Glomerular visceral epithelial cell (primary cell): ENCODE data around the gene KRT83.
"Not testable (repeated sequence)": the region's sequence is repeated elsewhere in the genome, so short reads cannot be mapped to it uniquely, and the experiment has no call there.

Experiments
- DNase-seq: peaks from one replicate; pipeline ENCODE4 v3.0.0-alpha.2; 2016; ENCODE audit errors: extremely low spot score

Gene KRT83

DNA sequence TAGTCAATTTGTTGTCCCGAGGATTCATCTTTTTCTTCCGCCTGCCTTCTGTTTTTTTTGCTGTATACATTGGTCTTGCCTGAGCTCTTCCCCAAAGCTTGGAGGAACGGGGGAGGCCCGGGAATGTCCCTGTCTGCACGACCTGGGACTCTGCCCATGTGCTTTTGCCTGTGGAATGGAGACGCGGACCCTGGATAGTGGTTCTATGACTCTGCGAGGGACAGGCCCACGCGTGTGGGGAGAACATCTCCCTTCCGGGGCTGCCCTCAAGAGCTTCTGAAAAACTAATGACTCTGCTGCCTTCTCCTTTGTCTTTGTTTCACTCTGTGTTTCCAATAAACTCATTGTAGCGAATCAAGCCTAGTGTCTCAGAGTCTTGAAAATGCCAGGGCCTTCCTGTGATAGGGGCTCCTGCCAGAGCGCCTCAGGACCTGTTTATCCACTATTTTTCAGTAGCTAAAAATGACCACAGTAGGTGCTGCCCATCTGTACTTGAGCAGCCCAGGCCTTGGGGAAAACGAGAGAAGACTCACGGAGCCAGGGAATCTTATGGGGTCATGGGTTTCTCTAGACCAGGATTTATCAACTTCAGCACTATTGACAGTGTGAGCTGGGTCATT is 12.3 kb downstream of the KRT83 start:
- no peak for DNase-seq

DNA sequence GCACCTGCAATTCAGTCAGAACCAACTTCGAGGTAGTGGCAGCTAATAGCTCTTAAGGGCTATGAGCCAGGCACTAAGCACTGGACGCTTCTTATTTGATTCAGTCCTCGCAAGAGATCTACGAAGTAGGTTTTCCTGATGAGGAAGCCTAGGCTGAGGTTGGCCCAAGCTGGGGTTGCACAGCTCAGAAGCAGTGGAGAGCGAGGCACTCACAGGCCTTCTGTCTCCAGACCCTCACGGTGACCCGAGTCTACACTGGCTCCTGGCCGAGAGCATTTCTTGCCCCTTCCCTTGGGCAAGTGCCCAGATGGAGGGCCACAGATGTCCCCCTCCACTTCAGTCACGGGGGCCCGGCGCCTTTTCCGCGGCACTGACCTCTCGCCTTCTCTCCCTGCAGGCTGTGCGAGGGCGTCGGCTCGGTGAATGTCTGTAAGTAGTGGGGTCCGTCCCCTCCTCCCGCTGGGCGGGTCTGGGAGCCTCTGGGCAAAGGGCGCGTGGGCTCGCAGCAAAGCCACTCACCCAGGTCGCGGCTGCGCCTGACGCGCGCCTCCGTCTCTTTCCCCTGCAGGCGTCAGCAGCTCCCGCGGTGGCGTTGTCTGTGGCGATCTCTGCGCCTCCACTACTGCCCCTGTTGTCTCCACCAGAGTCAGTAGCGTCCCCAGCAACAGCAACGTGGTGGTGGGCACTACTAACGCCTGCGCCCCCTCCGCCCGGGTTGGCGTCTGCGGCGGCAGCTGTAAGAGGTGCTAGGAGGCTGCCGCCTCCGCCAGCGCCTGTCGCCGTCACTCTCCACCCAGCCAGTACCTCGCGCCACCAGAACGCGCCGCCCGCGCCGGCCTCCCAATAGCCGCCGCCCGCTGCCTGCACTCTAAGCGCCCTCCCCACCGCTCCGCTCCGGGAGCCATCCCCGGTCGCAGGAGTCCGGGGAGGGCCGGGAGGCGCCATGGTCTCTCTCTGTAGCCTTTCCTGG is 13.1 kb downstream of the KRT83 start:
- no peak for DNase-seq

DNA sequence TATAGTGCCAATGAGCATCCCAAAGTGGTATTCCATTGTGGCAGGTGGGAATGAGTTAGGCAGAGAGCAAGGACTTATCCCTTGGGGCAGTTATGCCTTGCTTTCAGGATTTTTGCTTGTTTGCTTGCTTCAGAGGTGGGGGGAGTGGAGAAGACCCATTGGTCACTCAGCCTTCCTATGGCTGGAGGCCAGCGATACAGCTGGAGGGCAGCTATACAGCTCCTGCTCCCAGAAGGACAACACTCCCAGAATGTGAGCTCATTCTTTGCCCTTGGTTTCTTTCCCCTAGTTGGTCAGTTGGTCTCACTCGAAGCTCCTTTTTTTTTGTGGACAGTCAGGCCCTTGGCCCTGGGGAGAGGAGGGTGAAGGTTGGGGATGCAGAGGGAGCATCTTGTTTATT is 14.5 kb downstream of the KRT83 start:
- no peak for DNase-seq

DNA sequence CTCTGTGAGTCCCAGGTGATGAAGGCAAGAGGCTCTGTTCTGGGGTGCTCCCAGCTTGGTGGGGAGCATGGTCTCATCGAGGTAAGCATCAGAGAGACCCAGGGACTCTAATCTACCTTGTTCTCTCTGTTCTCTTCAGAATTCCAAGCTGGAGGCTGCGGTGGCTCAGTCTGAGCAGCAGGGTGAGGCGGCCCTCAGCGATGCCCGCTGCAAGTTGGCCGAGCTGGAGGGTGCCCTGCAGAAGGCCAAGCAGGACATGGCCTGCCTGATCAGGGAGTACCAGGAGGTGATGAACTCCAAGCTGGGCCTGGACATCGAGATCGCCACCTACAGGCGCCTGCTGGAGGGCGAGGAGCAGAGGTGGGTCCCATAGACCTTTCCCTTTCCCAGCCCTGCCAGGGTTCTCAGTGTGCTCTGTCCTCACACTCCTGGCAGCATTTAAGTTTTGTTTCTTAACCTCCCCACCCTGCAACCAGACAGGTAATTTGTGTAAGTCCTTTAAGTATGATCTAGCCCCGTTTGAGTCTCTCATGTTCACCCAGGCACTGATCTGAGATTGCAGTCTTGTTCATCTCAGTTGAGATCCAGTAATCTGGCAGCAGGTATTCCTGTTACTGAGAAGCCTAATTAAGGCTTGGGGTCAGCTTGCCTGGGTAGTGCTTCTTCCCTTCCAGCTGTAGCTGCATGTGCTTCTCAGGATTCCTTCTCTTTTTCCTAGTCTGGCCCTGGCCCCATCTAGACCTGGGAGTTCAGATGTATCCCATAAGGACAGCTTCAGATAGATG is 15.1 kb downstream of the KRT83 start:
- no peak for DNase-seq

DNA sequence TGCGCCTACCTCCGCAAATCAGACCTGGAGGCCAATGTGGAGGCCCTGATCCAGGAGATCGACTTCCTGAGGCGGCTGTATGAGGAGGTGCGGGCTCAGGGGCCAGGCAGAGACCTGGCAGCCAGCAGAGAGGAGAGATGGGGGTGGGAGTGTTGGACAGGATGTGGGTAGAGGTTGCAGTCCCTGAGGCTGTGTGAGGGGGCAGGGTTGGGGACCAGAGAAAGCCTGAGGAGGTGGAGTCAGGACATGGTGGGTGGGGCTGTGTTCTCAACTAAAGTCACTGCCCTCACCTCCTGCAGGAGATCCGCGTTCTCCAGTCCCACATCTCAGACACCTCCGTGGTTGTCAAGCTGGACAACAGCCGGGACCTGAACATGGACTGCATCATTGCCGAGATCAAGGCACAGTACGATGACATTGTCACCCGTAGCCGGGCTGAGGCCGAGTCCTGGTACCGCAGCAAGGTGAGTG is 16.2 kb downstream of the KRT83 start:
- not testable (repeated sequence) for DNase-seq

DNA sequence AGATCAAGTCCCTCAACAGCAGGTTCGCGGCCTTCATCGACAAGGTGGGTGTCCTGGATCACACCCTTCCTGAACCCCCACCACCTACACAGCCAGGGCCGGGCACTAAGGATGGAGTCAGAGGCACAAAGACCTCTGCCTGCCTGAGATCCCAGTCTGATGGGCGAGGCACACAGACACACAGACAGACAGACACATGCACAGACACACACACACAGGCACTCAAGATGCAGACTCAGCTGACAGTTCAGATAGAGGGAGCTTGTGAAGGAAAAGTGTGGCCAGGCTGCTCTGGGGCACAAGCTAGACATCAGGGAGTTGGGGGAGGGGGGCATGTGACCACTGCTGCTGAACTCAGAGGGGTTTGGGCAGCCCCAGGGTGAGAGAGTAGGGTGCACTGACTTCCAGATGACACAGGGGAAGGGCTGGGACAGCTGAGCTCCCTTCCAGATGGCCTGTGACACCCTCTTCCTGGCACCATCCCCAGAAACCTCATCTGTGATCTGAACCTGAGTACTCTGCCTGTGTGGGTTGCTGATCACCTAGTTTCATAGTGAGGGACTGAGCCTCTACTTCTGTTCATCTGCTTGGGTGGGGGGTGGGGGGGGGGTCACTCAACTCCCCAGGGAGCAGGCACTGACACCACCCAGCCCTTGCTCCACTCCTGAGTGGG is 18.8 kb downstream of the KRT83 start:
- DNase-seq: not testable (repeated sequence)

DNA sequence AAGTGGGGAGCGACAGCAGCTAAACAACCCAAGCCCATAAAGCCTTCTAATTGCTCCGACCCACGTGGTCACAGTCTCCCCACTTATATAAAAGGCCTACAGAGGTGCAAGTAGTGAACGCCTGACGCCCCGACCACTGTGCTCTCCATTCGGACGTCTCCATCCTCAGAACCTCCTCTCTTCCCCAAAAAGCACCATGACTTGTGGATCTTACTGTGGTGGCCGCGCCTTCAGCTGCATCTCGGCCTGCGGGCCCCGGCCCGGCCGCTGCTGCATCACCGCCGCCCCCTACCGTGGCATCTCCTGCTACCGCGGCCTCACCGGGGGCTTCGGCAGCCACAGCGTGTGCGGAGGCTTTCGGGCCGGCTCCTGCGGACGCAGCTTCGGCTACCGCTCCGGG is 19.5 kb downstream of the KRT83 start:
- DNase-seq: not testable (repeated sequence)

DNA sequence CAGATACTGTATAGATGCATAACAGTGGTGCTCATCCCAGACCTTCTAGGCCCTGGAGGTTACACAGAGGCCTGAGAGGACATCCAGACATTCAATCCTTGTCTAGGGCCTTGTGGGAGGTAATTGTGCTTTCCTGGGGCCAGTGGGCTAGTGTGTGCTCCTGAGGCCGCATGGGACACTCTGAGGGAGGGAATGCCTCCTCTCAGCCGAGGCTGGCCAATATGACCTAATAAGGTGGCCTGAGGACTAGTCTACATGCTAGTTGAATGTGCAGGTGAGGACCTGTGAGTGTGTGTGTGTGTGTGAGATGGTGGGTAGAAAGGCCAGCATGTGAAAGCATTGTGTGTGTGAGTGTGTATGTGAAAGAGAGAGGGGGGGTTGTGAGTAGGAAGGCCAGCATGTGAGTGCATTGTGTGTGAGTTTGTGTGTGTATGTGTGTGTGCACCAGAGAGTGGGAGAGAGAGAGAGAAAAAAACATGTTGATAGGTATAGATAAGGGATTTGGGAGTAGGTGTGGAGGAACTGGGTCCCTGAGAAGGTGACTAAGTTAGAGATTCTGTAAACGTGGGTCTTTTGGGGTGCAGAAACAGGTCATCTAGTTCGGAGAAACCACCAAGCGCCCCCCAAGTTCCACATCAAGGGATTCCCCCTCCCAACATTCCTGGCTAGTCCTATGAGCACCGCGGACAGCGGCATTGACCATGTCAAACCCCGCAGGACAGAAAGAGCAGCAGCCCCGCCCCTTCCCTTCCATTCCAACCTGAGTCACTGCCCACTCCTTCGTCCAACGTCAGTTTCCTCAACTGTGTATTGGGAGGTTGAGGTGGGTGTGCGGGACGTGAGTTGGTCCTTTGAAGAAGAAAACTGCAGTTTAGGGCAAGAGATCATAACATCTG is 20.2 kb downstream of the KRT83 start:
- no peak for DNase-seq

DNA sequence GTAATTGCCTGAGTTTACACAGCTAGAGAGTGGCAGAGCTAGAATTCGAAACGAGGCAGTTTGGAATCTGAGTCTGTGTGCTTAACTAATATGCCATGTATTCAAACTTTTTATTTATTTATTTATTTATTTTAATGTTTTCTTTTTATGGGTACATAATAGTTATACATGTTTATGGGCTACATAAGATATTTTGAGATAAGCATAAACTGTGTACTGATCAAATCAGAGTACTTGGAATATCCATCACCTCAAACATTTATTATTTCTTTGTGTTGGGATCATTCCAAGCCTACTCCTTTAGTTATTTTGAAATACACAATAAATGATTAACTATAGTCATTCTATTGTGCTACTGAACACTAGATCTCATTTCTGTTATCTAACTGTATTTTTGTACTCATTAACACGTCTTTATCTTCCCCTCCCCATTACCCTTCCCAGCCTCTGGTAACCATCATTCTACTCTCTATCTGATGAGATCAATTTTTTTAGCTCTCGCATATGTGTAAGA is 22.5 kb downstream of the KRT83 start:
- no peak for DNase-seq

DNA sequence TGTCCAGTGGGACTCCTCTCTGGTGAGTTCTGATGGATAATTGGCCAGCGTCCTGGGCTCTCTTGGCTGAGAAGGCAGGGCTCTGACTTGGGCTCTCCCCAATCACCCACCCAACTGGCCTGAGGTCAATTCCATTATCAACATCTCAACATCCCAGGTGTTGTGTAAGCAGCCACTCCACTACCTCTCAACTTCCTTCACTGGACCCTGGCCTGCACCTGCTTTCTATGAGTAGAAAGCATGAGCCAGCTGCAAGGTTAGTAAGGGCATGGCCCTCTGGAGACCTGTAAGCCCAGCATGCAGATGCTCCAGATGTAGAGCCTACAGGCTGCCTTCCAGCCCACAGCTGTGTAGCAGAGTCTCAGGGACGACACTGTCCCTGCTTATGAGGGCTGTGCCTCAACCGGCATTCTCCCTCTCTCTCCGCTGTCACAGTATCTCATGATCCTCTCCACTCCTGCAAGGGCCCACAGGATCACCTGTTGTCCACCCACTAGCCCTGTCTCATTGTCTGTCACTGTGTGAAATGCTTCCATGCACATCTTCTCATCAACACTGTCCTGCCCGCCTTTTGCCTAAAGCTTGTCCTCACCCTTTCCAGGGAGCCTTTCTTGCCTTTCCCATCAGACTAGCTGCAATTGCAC is 24.5 kb downstream of the KRT83 start:
- DNase-seq: no peak

DNA sequence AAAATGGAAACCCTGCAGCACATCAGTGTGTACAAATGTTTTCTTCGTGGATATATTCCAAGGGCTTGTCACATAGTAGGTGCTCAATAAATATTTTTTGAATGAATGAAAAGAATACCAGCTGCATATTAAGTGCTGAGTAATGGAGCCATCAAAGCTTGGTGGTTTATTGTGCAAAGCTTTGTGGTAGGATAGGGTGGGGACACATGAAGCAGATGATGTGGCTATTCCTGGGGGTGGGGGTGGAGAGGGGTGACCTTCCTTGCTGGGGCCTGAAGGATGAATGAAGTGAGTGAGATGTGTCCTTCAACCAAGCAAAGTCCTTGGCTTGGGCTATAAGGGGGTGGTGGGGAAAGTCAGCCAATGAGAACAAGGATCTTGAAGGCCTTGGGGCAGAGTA is 25.5 kb downstream of the KRT83 start:
- DNase-seq: no peak

DNA sequence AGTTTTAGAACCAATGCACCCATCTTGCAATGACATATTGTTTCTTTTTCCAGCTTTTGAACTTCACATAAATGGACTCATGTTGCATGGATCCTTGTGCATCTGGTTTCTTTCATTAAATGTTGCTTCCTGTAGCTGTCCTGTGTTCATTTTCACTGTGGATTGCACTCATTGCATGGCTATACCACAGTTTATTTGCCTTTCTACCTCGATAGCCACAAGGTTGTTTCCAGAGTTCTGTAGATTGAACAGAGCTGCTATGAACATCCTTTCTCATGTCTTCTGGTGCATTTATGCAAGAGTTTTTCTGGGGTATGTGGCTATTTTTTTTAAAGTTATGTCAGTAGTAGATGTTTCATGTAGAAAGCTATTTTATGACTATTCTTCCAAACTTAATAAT is 26.4 kb downstream of the KRT83 start:
- no peak for DNase-seq

DNA sequence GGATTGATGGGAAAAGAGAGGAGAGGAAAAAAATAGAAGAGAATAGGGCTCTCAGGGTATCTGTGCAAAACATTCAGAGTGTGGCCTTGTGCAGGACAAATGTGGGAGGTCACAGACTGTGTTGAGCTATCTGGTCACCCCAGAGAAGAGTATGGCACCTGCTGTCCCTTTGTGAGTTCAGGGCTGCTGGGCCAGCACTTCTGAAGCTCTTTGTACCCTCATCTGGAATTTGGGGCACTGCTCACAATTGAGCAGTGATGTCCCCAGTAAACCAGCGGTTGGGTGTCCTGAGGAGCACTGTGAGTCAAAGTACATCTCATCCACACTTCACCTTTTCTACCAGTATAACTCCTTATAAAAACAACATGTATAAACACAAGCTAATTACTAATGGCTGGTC is 27.3 kb downstream of the KRT83 start:
- DNase-seq: no peak

DNA sequence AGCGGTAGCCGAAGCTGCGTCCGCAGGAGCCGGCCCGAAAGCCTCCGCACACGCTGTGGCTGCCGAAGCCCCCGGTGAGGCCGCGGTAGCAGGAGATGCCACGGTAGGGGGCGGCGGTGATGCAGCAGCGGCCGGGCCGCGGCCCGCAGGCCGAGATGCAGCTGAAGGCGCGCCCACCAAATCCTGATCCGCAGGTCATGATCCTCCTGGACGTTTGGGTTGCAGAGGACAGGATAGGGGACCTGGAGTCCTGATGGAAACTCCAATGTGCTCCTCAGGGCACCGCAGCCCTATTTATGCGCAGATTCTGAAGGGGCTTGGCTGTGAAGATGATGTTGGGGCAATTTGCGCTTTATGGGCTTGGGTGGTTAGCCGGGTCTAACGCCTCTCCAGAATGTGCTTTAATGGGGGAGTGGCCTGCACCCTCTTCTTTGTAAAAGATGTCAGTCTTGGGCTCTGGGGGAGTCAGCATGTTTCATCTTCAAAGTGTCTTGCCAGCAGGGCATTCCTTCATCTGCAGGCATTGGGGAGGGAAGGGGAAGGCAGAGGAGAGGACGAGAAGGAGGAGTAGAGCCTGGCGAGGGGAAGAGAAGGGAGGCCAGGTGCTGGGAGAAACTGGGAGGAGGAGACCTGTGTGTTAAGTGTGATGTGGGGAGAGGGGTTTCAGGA is 29.8 kb downstream of the KRT83 start, which contains the start of gene KRT81:
KRT81 (minus strand) TSS at position 268 of the 669 bp plus-strand sequence; CDS start at position 199, 69 bp downstream.
- no peak for DNase-seq

DNA sequence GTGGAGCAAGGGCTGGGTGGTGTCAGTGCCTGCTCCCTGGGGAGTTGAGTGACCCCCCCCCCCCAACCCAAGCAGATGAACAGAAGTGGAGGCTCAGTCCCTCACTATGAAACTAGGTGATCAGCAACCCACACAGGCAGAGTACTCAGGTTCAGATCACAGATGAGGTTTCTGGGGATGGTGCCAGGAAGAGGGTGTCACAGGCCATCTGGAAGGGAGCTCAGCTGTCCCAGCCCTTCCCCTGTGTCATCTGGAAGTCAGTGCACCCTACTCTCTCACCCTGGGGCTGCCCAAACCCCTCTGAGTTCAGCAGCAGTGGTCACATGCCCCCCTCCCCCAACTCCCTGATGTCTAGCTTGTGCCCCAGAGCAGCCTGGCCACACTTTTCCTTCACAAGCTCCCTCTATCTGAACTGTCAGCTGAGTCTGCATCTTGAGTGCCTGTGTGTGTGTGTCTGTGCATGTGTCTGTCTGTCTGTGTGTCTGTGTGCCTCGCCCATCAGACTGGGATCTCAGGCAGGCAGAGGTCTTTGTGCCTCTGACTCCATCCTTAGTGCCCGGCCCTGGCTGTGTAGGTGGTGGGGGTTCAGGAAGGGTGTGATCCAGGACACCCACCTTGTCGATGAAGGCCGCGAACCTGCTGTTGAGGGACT is 30.6 kb downstream of the KRT83 start:
- DNase-seq: not testable (repeated sequence)

DNA sequence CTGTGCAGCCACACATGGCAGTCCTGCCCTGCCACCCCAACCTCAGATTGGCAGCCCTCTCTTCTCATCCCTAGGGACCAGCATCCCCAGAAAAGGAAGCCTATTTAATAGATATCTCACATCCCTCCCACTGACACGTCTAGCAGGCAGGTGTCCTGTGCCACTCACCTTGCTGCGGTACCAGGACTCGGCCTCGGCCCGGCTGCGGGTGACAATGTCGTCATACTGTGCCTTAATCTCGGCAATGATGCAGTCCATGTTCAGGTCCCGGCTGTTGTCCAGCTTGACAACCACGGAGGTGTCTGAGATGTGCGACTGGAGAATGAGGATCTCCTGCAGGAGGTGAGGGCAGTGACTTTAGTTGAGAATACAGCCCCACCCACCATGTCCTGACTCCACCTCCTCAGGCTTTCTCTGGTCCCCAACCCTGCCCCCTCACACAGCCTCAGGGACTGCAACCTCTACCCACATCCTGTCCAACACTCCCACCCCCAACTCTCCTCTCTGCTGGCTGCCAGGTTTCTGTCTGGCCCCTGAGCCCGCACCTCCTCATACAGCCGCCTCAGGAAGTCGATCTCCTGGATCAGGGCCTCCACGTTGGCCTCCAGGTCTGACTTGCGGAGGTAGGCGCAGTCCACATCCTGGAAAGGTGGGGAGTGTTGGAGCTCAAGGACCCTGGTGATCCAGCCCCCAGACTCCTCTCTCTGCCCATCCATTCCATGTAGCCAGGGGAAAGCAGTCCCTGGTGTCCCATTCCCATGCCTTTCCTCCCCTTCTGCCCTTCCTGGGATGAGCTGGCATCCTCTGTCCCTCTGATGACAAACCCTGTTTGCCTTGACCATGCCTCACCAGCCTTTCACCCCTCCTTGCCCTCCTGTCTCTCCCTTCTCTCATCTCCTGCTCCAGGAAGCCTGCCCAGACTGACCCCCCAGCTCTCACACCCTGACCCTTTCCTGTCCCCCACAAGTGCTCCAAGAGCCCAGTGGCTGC is 33.1 kb downstream of the KRT83 start:
- not testable (repeated sequence) for DNase-seq
